HG02885 (cell line): ENCODE measurements around the gene FSTL1.

Source experiments
- ATAC-seq: cut with Tn5 transposase; IDR thresholded peaks from one replicate; pipeline ENCODE4 v1.9.1; 2021; ENCODE audit warnings: mild to moderate bottlenecking; ENCODE audit not compliant: unreplicated experiment, poor library complexity

FSTL1 gene

GRCh38 chr3:120441776-120442175 is 9.0 kb downstream of the FSTL1 start:
- ATAC-seq, result no peak

DNA sequence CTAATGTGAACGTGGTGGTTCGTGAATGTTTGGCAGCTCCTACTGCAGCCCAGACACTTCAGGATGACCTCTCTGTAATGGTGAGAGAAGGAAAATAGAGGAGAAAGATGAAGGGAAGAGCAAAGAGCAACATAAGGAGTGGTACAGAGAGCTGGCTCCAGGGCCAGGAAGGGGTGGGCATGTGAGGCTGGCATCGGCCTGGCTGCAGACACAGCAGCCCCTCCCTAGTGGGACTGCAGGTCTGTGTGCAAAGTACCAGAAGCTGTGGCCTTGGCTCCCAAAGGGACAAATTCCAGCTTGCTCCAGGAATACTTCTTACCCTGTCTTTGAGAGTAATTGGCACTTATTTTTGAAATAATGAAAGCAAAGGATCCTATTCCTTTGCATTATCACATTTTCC is 10.0 kb downstream of the FSTL1 start:
- ATAC-seq, result no peak

GRCh38 chr3:120440001-120440703 is 10.6 kb downstream of the FSTL1 start:
- no peak for ATAC-seq

- no peak for ATAC-seq
Observed at GRCh38 chr3:120438665-120439370, 12.0 kb downstream of the FSTL1 start.

GRCh38 chr3:120438216-120438615 is 12.6 kb downstream of the FSTL1 start:
- no peak for ATAC-seq

DNA sequence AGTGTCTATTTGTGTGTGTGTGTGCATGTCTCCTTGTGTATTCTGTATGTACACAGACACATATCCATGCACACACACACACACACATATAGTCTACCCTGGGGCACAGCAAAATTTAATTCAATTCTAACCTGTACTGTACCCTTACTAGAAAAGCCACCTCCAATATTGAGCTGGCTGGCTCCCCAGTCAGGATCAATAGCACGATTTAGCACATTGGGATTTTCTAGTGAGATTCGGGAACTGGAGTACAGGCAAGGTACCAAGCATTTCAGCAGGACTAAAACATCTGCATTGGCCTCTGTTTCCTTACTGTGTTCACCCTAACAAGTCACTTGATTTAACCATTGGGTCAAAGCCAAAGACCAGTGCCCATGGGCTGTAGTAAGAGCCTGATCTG is 13.2 kb downstream of the FSTL1 start:
- no peak for ATAC-seq

DNA sequence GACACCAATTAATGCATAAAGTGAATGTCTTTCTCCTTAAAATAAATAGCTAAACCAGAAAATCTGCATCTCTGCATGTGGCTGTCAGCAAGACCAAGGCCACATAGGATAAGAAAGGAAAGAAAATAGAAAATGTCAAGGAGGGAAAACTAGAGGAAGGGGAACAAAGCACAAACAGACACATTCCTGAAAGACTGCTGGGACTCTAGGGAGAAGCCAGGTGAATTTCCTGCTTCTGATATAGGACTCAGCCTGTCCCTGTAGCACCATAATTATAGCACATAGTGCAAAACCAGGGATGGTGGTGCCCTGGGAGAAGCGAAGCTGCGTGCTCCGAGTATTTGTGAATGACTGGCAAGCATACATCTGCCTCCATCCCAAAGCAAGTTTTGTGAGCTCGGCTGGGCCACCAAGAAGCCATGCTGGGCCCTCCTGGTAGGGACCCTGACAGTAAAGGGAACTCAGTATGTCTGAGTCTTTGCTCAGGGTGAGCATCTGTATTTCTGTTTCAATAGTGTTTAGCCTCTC is 14.2 kb downstream of the FSTL1 start:
- ATAC-seq, result no peak

DNA sequence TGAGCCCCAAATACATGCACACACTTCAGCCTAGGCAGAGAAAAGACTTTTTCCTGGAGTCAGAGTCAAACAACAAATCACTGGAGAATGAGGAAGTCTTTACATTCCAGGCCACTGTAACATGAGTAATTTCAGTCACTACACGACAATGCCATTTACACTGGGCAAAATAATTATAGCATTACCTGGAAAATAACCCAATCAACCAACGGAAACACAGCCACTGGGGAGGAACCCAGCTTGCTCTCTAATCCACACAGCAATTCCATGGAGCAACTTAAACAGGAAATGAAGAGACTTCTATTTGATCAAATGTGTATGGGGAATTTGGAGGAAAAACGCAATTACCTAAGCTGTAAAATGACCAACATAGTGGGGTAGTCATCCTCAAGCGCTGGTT is 15.2 kb downstream of the FSTL1 start:
- no peak for ATAC-seq

DNA sequence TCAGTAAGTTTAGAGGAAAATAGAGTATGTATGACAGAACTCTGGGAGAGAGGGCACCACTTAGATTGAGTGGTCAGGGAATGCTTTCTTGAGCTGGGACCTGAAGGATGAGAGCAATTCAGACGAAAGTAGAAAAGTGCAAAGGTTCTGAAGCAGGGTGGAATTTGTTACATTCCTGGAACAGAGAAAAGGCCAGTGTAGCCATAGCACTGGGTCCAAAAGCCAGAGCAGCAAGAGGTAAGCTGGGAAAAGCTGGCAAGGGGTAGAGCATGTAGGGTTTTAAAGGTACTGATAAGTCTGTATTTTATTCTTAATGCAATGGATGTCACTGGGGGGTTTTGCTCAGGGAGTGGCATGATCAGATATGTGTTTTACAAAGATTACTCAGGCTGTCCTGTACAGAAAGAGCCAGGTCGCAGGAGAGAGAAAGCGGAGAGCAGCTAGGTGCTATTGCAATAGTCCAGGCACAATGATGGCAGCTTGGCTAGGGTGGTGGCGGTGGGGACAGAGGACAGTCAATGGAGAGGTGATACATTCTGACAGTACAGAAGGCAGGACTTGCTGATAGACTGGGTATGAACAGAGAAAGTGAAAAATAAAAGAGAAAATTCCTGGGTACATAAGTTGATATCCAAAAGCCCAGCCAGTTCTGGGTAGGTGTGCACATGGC is 17.0 kb downstream of the FSTL1 start:
- ATAC-seq, result no peak

DNA sequence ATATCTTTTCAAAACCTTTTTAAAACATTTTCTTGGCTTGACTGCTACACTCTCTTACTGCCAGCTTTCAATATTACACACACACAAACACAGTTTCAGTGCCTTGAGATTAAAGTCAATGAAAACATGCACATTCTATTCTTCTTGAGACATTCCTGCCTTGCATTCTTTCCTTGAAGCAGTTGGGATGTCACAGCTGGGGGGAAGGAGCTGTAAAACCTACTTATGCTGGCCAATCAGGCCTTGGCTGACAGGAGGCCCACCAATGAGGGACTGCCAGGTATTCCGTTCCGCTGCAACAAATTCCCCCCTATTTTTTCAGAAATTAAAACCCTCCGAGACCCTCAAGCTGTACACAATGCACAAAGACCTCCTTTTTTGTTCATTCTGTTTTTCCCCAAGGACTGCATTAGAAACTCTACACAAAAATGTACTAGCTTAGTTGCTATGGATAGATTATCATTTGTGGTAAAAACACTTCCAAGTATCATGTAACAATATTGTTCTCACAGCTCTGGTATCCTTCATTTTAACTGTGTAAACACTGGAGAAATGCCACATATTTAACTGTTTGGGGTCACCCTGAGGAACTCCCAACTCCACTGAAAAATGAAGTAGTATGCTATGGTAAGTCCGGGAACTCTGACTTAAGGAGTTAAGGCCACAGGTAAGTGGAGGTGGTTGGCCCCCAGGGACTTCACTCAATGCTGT is 18.5 kb downstream of the FSTL1 start:
- ATAC-seq, result no peak

DNA sequence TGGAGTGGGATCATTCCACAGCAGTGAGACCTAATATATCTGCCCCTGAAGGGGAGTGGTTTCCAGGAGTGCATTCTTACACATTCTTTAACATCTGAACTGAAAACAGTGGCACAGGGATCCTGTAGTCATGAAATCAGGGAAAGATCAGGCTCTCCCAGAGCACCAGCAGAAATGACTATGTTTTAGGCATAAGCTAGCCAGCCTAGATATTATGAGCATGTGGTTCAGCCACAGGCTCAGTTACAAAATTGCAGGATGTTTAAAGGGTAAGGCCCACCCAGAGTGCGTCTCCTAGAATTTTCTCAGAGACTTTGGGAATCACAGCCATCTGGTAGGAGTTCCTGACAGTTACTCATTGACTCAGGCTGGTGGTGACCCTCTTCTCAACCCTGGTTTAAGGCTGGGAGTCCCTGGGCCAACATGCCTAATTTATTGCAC is 20.9 kb downstream of the FSTL1 start:
- ATAC-seq, result no peak

- no peak for ATAC-seq
Observed at GRCh38 chr3:120428924-120429323, 21.9 kb downstream of the FSTL1 start.

DNA sequence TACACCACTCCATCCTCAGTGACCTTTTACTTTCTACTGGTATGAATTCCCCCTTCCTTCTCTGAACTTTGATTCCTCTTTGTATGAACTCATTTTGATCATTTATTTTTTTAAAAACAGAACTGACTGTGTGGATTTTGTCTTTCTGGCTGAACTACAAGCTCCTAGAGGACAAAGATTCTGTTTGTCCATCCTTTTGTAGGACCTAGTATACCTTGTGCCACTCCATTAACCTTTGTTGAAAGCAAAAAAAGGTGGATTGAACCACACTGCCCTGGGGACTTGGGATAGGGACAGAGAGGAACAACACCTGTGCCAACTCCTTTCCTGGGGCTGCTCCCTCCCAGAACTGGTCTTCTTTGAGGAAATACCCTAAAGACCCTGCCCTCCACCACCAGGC is 23.6 kb downstream of the FSTL1 start:
- no peak for ATAC-seq

DNA sequence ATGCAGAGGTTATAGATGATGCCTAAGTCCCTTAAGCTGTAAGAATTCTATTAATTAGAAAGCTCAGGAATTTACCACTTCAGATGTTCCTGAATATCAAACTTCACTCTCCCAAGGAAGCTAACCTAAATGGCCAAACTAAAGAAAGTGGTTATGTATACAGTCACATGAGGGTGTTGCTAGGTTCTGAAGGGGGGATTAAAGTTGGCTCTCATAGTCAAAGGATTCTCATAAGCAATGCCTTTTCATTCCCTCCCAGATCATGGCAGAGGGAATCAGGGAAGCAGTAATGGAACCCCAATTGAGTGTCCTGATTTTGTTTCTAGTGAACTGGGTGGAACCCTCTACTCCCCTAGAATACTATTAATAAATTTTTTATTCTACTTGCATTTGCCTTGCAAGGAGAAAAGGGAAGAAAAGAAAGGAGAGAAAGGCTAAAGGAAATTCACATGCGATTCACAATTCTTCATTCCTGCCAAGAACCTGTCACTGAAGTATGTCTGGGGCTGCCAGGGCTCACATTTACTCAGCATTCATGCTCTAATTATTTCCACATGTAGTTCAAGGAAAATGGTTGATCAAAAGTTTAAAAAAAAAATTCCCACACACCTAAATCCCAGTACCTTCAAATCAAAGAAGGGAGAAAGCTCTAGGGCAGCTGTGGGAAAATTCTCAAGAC is 25.1 kb downstream of the FSTL1 start:
- no peak for ATAC-seq

DNA sequence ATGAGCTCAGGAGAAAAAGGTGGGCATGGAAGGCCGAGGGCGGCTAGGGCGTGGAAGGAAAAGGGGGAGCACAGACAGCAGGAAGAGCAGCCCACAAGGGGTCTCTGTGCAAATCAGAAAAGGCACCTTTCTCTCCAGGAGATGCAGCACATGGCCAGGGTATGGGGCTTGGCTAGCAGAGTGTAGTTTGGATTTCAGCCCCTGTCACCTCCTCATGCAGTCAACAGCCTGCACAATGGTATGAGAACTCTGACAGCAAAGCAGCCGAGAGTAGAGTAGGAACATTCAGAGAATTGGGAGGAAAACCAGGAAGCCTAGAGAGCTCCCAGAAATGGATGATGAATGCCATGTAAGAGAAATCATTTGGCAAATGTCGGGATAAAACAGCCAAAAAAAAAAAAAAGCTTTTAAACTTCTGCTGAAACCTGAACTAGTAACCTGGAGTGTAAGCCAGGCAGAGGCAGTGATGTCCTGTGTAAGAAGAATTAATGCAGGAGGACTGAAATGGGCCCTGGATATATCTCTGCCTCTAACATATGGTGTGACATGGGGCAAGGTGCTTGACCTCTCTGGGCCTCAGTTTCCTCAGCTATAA is 25.7 kb downstream of the FSTL1 start:
- ATAC-seq, result no peak

GRCh38 chr3:120424506-120424905 is 26.3 kb downstream of the FSTL1 start:
- ATAC-seq, result no peak

DNA sequence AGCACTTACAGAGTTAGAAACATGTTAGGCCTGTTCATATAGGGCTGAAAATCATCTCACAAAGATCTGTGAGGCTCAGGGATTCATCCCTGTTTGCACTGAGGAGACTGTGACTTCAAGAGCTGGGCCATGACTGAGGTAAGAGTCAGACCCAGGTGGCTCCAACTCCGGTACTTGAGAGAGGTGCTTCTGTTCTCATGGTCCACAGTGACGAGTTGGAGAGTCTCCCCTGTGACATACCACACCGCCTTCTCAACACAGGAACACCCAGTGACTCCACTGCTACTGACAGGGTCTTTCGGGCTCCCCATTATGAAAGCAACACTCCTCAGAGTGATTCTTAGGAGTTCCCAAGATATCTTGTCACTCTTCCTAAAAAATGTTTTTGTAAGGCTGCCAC is 27.4 kb downstream of the FSTL1 start:
- ATAC-seq, result no peak

DNA sequence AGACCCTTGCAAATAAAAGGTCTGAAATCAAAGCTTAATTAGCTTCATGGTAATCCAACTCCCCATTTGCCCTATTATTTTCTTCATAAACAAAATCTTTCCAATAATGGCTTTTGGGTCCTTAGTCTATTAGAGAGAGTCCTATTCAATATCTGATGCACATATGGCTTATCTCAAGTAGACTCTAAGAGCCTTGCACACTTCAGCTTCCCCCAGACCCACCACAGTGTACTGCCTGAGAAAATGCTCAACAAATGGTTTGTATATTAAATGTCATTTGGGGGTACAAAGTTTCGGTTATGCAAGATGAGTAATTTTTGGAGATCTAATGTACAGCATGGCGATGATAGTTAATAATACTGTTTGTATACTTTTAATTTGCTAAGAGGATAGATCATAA is 28.9 kb downstream of the FSTL1 start:
- ATAC-seq, result no peak

DNA sequence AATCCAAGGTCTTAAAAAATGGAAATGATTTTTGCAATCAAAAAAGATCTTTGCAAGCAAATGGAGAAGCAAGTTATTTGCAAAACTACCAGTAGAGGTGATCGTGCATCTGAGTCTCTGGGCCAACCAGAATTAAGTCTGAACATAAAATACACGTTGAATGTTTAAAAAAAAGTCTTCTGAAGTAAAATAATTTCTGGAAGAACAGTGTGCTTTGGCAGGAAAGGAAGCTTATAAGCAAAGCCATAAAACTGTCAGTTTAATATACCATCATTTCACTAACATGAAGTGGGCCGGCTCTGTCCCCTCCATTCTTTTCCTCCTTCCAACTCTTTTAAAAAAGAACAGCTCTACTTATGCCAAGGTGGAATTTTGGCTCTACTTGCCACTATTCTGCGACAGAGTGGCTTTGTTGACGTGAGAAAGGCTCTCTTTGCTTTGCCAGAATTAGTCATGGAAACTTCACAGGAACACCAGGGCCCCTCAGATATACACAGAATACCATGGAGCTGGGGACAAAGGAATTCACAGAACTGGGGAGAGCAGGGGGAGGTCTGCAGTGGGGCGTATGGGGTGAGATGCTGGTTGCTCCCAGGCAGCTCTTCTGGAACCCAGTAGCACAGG is 29.8 kb downstream of the FSTL1 start:
- no peak for ATAC-seq
